GM23338 (cell line): ENCODE data around the gene SLC9A9. TPM values are rescaled to one million over a fixed set of nuclear protein-coding genes. Genes with fewer than 3 reads are reported as not detected.

ENCODE experiments used
- ATAC-seq: fragments of 200-7000 bp; cut with Tn5 transposase; 3 replicates; pipeline ENCODE4 v1.9.1; 2020
- DNase-seq: peaks from one replicate; pipeline ENCODE4 v3.0.0-alpha.2; 2015; ENCODE audit warnings: low spot score
- H2AFZ ChIP-seq: fragments of 200-600 bp; sonication (generic); 2 replicates; pipeline ENCODE4 v1.8.0; 2016; ENCODE audit warnings: antibody characterized with exemption, mild to moderate bottlenecking, moderate library complexity
- H3F3A ChIP-seq: fragments of 200-600 bp; sonication (generic); replicated peaks from 2 replicates; pipeline ENCODE4 v1.8.0; 2017; ENCODE audit warnings: antibody characterized with exemption, mixed run types, low read depth
- H3K27ac ChIP-seq: fragments of 200-600 bp; sonication (generic); 2 replicates; pipeline ENCODE4 v1.6.1; 2016; ENCODE audit warnings: low read depth
- H3K27me3 ChIP-seq: fragments of 200-600 bp; sonication (generic); 2 replicates; pipeline ENCODE4 v1.8.0; 2016; ENCODE audit warnings: mild to moderate bottlenecking, mixed run types, moderate library complexity; ENCODE audit not compliant: insufficient read depth
- H3K36me3 ChIP-seq: fragments of 200-600 bp; sonication (generic); 2 replicates; pipeline ENCODE4 v1.8.0; 2016; ENCODE audit warnings: mild to moderate bottlenecking; ENCODE audit not compliant: insufficient read depth
- H3K4me1 ChIP-seq: fragments of 200-600 bp; sonication (generic); 2 replicates; pipeline ENCODE4 v1.8.0; 2016; ENCODE audit warnings: mild to moderate bottlenecking, moderate library complexity; ENCODE audit not compliant: insufficient read depth
- H3K4me2 ChIP-seq: fragments of 200-600 bp; sonication (generic); 2 replicates; pipeline ENCODE4 v1.7.1; 2017; ENCODE audit warnings: mixed run types
- H3K4me3 ChIP-seq: fragments of 200-600 bp; sonication (generic); 2 replicates; pipeline ENCODE4 v1.6.1; 2016; ENCODE audit warnings: mixed run types
- H3K79me2 ChIP-seq: fragments of 200-600 bp; sonication (generic); replicated peaks from 2 replicates; pipeline ENCODE4 v1.8.0; 2017; ENCODE audit warnings: mild to moderate bottlenecking; ENCODE audit not compliant: insufficient read depth
- H3K9me2 ChIP-seq: fragments of 200-600 bp; sonication (generic); 2 replicates; pipeline ENCODE4 v1.8.0; 2017; ENCODE audit not compliant: insufficient read depth
- H4K20me1 ChIP-seq: fragments of 200-600 bp; sonication (generic); replicated peaks from 2 replicates; pipeline ENCODE4 v1.8.0; 2017; ENCODE audit warnings: mild to moderate bottlenecking; ENCODE audit not compliant: insufficient read depth
- H3K27ac Mint-ChIP-seq: 2 replicates; pipeline ENCODE4 v1.8.0; 2020; ENCODE audit warnings: inconsistent platforms, mild to moderate bottlenecking, moderate library complexity, mixed read lengths
- H3K27me3 Mint-ChIP-seq: 3 replicates; pipeline ENCODE4 v1.8.0; 2022; ENCODE audit warnings: low read depth, mild to moderate bottlenecking, moderate library complexity, mixed read lengths, inconsistent platforms; ENCODE audit not compliant: insufficient read depth, poor library complexity
- H3K36me3 Mint-ChIP-seq: 3 replicates; pipeline ENCODE4 v1.8.0; 2021; ENCODE audit warnings: low read depth, mild to moderate bottlenecking, inconsistent platforms, moderate library complexity, mixed read lengths
- H3K4me1 Mint-ChIP-seq: 3 replicates; pipeline ENCODE4 v1.8.0; 2020; ENCODE audit warnings: mild to moderate bottlenecking, inconsistent platforms, mixed read lengths
- H3K4me3 Mint-ChIP-seq: 3 replicates; pipeline ENCODE4 v1.8.0; 2021; ENCODE audit warnings: moderate library complexity, mild to moderate bottlenecking, inconsistent platforms, mixed read lengths
- H3K9me3 Mint-ChIP-seq: 3 replicates; pipeline ENCODE4 v1.8.0; 2020; ENCODE audit warnings: moderate library complexity, mild to moderate bottlenecking, inconsistent platforms, mixed read lengths
- CREB1 ChIP-seq: fragments of 250-450 bp; sonication (Bioruptor Pico); IDR thresholded peaks from 2 replicates; pipeline ENCODE4 v1.5.0; 2020; ENCODE audit warnings: low read depth, mild to moderate bottlenecking, moderate library complexity
- CTCF ChIP-seq, 2 experiments: fragments of 200-600 bp in 1 of 2; sonication (generic) in 1 of 2; conservative IDR thresholded peaks; 2 replicates each; pipeline versions ENCODE4 v1.5.1 to v1.6.1; 2016 to 2017; ENCODE audit warnings: antibody characterized with exemption in 2 of 2, low read depth in 2 of 2, mild to moderate bottlenecking in 2 of 2, moderate library complexity in 1 of 2
- EZH2 ChIP-seq: fragments of 200-600 bp; sonication (generic); IDR thresholded peaks from one replicate; pipeline ENCODE4 v1.8.0; 2017; ENCODE audit warnings: antibody characterized with exemption, mild to moderate bottlenecking, low read depth; ENCODE audit not compliant: unreplicated experiment
- EZH2phosphoT487 ChIP-seq: fragments of 200-600 bp; sonication (generic); IDR thresholded peaks from one replicate; pipeline ENCODE4 v1.8.1; 2018; ENCODE audit warnings: antibody characterized with exemption; ENCODE audit not compliant: unreplicated experiment
- JUNB ChIP-seq: IDR thresholded peaks from one replicate; pipeline ENCODE4 v1.6.1; 2016; ENCODE audit warnings: antibody characterized with exemption; ENCODE audit not compliant: unreplicated experiment
- NANOG ChIP-seq: IDR thresholded peaks from 2 replicates; pipeline ENCODE4 v1.6.1; 2016; ENCODE audit warnings: antibody characterized with exemption, borderline replicate concordance
- POLR2AphosphoS5 ChIP-seq: IDR thresholded peaks from 2 replicates; pipeline ENCODE4 v1.6.1; 2016; ENCODE audit warnings: antibody characterized with exemption, low read depth
- STAT1 ChIP-seq: IDR thresholded peaks from one replicate; pipeline ENCODE4 v1.6.1; 2016; ENCODE audit warnings: antibody characterized with exemption; ENCODE audit not compliant: unreplicated experiment
- ZNF114 ChIP-seq: fragments of 250-450 bp; sonication (Bioruptor Pico); IDR thresholded peaks from 2 replicates; pipeline ENCODE4 v1.5.0; 2020; ENCODE audit warnings: mild to moderate bottlenecking, moderate library complexity
- ZNF331 ChIP-seq: fragments of 250-450 bp; sonication (Bioruptor Pico); IDR thresholded peaks from 2 replicates; pipeline ENCODE4 v1.5.0; 2020; ENCODE audit warnings: low read depth, mild to moderate bottlenecking, moderate library complexity
- polyA plus RNA-seq: library from polyadenylated mRNA; unstranded; fragments of >200 nt; fragmentation: Nextera tagmentation; extraction: Ambion mirVana; gene quantifications from 2 replicates; pipeline ENCODE4 v1.2.1, GENCODE V29; 2016
- total RNA-seq: library from RNA; depleted of rRNA; stranded (reverse); fragments of >200 nt; shearing (Covaris generic); gene quantifications from 2 replicates; pipeline ENCODE4 v1.2.3, GENCODE V29; 2014
- TF ChIP-seq, protein P1 (sequence below): IDR thresholded peaks from one replicate; pipeline ENCODE4 v1.6.1; 2018; ENCODE audit warnings: antibody characterized with exemption; ENCODE audit not compliant: unreplicated experiment
- TF ChIP-seq, protein P2 (sequence below): fragments of 250-450 bp; sonication (Bioruptor Pico); IDR thresholded peaks from 2 replicates; pipeline ENCODE4 v1.5.0; 2020; ENCODE audit warnings: mild to moderate bottlenecking, moderate library complexity
- TF ChIP-seq, protein P3 (sequence below): IDR thresholded peaks from 2 replicates; pipeline ENCODE4 v1.6.1; 2016; ENCODE audit warnings: antibody characterized with exemption

SLC9A9 gene
- total and polyA plus RNA-seq, 2 experiments from 2014 or later = 1.3 to 1.6 TPM

DNA sequence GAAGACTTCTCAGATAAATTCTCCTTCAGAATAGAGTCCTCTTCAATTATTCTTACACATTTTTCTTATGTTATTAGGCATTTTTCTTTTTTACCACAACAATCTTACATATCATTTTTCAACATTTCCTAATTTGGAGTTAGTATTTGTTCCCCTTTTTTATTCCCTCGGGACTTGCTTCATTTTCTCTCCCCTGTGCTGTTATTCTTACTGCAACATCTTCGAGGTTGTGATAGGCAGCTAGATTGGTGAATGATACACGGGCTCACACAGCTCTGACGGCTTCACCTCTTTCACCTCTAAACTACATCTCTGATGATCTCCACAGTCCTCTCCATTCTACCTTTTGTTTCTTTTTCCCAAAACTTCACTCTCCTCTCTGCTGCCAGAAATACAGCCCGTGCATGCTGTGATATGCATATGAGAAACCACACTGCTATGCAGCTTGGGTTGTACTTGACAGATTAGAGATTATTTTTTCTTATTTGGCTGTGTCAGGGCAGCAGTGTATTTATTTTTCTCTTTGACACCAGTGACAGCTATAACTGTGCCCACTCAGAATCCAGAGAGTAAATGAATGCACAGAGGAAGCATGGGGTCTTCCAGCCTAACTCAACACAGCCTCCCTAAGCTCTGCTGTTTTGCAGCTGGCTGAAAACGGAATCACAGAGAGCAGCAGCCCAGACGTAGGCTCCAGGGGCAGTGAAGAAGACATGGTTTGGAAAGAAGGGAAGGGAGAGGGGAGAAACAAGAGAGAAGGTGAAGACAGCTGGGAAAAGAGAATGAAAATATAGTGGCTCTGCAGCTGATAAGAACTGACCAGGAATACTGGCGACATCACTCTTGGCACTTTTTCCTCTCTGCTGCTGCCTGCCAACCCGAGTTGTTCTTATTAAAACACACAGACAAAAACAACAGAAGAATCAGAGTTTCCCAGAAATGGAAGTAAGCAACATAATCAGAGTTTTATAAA is 61.8 kb downstream of the SLC9A9 start:
- H3K27ac Mint-ChIP-seq = no peak overlapping the region

More for the DNA sequence above, 61.8 kb downstream of the SLC9A9 start:
- Mint-ChIP-seq H3K4me1 (peaks cover 34% of the 10 kb centered on the region), H3K36me3 (no peaks in the 10 kb centered on the region; the same call in 2 of the 3 replicates), H3K4me3 (no peak overlapping the region), H3K27me3 (no peaks in the 10 kb centered on the region), H3K9me3 (no peaks in the 10 kb centered on the region)
- H3K36me3 ChIP-seq = no peaks in the 10 kb centered on the region
- no peak for TF ChIP-seq NANOG
- TF ChIP-seq POLR2AphosphoS5 = no peak
- TF ChIP-seq CREB1 = no peak
- no peak for TF ChIP-seq EZH2
- TF ChIP-seq, protein P1, sequence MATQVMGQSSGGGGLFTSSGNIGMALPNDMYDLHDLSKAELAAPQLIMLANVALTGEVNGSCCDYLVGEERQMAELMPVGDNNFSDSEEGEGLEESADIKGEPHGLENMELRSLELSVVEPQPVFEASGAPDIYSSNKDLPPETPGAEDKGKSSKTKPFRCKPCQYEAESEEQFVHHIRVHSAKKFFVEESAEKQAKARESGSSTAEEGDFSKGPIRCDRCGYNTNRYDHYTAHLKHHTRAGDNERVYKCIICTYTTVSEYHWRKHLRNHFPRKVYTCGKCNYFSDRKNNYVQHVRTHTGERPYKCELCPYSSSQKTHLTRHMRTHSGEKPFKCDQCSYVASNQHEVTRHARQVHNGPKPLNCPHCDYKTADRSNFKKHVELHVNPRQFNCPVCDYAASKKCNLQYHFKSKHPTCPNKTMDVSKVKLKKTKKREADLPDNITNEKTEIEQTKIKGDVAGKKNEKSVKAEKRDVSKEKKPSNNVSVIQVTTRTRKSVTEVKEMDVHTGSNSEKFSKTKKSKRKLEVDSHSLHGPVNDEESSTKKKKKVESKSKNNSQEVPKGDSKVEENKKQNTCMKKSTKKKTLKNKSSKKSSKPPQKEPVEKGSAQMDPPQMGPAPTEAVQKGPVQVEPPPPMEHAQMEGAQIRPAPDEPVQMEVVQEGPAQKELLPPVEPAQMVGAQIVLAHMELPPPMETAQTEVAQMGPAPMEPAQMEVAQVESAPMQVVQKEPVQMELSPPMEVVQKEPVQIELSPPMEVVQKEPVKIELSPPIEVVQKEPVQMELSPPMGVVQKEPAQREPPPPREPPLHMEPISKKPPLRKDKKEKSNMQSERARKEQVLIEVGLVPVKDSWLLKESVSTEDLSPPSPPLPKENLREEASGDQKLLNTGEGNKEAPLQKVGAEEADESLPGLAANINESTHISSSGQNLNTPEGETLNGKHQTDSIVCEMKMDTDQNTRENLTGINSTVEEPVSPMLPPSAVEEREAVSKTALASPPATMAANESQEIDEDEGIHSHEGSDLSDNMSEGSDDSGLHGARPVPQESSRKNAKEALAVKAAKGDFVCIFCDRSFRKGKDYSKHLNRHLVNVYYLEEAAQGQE = no peak
- TF ChIP-seq, protein P2, sequence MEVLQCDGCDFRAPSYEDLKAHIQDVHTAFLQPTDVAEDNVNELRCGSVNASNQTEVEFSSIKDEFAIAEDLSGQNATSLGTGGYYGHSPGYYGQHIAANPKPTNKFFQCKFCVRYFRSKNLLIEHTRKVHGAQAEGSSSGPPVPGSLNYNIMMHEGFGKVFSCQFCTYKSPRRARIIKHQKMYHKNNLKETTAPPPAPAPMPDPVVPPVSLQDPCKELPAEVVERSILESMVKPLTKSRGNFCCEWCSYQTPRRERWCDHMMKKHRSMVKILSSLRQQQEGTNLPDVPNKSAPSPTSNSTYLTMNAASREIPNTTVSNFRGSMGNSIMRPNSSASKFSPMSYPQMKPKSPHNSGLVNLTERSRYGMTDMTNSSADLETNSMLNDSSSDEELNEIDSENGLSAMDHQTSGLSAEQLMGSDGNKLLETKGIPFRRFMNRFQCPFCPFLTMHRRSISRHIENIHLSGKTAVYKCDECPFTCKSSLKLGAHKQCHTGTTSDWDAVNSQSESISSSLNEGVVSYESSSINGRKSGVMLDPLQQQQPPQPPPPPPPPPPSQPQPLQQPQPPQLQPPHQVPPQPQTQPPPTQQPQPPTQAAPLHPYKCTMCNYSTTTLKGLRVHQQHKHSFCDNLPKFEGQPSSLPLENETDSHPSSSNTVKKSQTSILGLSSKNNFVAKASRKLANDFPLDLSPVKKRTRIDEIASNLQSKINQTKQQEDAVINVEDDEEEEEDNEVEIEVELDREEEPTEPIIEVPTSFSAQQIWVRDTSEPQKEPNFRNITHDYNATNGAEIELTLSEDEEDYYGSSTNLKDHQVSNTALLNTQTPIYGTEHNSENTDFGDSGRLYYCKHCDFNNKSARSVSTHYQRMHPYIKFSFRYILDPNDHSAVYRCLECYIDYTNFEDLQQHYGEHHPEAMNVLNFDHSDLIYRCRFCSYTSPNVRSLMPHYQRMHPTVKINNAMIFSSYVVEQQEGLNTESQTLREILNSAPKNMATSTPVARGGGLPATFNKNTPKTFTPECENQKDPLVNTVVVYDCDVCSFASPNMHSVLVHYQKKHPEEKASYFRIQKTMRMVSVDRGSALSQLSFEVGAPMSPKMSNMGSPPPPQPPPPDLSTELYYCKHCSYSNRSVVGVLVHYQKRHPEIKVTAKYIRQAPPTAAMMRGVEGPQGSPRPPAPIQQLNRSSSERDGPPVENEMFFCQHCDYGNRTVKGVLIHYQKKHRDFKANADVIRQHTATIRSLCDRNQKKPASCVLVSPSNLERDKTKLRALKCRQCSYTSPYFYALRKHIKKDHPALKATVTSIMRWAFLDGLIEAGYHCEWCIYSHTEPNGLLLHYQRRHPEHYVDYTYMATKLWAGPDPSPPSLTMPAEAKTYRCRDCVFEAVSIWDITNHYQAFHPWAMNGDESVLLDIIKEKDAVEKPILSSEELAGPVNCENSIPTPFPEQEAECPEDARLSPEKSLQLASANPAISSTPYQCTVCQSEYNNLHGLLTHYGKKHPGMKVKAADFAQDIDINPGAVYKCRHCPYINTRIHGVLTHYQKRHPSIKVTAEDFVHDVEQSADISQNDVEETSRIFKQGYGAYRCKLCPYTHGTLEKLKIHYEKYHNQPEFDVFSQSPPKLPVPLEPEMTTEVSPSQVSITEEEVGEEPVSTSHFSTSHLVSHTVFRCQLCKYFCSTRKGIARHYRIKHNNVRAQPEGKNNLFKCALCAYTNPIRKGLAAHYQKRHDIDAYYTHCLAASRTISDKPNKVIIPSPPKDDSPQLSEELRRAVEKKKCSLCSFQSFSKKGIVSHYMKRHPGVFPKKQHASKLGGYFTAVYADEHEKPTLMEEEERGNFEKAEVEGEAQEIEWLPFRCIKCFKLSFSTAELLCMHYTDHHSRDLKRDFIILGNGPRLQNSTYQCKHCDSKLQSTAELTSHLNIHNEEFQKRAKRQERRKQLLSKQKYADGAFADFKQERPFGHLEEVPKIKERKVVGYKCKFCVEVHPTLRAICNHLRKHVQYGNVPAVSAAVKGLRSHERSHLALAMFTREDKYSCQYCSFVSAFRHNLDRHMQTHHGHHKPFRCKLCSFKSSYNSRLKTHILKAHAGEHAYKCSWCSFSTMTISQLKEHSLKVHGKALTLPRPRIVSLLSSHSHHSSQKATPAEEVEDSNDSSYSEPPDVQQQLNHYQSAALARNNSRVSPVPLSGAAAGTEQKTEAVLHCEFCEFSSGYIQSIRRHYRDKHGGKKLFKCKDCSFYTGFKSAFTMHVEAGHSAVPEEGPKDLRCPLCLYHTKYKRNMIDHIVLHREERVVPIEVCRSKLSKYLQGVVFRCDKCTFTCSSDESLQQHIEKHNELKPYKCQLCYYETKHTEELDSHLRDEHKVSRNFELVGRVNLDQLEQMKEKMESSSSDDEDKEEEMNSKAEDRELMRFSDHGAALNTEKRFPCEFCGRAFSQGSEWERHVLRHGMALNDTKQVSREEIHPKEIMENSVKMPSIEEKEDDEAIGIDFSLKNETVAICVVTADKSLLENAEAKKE (CRISPR knock-in tag) = no peak
- TF ChIP-seq EZH2phosphoT487 = no peak
- TF ChIP-seq ZNF114 = no peak
- TF ChIP-seq CTCF (conservative IDR thresholded peaks at IDR 0.05; ENCODE audit: low read depth in 2 of 2) = no peak
- TF ChIP-seq ZNF331 (CRISPR knock-in tag) = no peak
- TF ChIP-seq, protein P3, sequence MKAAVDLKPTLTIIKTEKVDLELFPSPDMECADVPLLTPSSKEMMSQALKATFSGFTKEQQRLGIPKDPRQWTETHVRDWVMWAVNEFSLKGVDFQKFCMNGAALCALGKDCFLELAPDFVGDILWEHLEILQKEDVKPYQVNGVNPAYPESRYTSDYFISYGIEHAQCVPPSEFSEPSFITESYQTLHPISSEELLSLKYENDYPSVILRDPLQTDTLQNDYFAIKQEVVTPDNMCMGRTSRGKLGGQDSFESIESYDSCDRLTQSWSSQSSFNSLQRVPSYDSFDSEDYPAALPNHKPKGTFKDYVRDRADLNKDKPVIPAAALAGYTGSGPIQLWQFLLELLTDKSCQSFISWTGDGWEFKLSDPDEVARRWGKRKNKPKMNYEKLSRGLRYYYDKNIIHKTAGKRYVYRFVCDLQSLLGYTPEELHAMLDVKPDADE = no peak
- TF ChIP-seq JUNB = no peak
- no peak for TF ChIP-seq STAT1
- H4K20me1 ChIP-seq = no peaks in the 10 kb centered on the region
- peaks cover 18% of the 10 kb centered on the region for H3K4me1 ChIP-seq
- H2AFZ ChIP-seq = peak overlapping the region; percentile 67; the same call in 1 of the 2 replicates
- no peaks in the 10 kb centered on the region for H3K79me2 ChIP-seq
- no peaks in the 10 kb centered on the region for H3K27me3 ChIP-seq
- ATAC-seq (peak; percentile 45; the same call in 1 of the 3 replicates), DNase-seq (no peak)
- H3F3A ChIP-seq = no peaks in the 10 kb centered on the region
- no peak overlapping the region for H3K4me3 ChIP-seq
- H3K27ac ChIP-seq = no peak overlapping the region
- H3K9me2 ChIP-seq = peaks cover 6% of the 10 kb centered on the region; the same call in 1 of the 2 replicates
- no peak overlapping the region for H3K4me2 ChIP-seq
